ENCODE measurements around the gene RHOBTB1.

DNA sequence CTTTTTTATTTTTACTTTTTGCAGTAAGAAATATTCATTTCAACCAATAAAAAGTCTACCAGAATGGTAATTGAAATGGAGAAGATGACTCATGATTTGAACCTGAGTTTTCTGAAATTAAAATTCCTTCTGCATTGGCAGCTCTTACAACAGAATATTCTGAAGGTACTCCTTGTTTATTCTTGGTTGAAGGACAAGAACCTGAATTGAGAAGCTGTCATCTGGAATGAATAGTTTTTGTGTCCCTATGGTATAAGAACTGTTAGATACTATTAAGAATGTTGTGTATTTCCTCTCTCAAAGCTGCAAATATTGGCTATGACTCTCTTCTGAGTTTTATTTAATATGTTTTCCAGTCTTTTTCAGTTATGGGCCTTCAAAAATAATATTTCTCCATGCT, 109.6 kb downstream of the RHOBTB1 start:
- TF ChIP-seq EZH2 (IDR thresholded peaks at IDR 0.05; ENCODE audit: borderline replicate concordance) (no peak), EZH2phosphoT487 (IDR thresholded peaks at IDR 0.05; ENCODE audit: low read depth, severe bottlenecking, unreplicated experiment) (no peak)
- TF ChIP-seq, protein P1, sequence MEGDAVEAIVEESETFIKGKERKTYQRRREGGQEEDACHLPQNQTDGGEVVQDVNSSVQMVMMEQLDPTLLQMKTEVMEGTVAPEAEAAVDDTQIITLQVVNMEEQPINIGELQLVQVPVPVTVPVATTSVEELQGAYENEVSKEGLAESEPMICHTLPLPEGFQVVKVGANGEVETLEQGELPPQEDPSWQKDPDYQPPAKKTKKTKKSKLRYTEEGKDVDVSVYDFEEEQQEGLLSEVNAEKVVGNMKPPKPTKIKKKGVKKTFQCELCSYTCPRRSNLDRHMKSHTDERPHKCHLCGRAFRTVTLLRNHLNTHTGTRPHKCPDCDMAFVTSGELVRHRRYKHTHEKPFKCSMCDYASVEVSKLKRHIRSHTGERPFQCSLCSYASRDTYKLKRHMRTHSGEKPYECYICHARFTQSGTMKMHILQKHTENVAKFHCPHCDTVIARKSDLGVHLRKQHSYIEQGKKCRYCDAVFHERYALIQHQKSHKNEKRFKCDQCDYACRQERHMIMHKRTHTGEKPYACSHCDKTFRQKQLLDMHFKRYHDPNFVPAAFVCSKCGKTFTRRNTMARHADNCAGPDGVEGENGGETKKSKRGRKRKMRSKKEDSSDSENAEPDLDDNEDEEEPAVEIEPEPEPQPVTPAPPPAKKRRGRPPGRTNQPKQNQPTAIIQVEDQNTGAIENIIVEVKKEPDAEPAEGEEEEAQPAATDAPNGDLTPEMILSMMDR (IDR thresholded peaks at IDR 0.05; ENCODE audit: poor library complexity): no peak
